AG04450 (cell line): ENCODE results near the gene BABAM2. TPM values are rescaled to one million over a fixed set of nuclear protein-coding genes. Genes with fewer than 3 reads are reported as not detected.

ENCODE experiments used
- CTCF ChIA-PET: fragments of 300-600, 350-600 bp; formaldehyde crosslinking; extraction: SDS; loops from one replicate; lab custom pipeline; 2022; ENCODE audit warnings: antibody characterized with exemption, inconsistent platforms; lab: Charles Lee
- POLR2A ChIA-PET: fragments of 350-600 bp; formaldehyde crosslinking; extraction: SDS; loops from one replicate; lab custom pipeline; 2021; ENCODE audit warnings: antibody characterized with exemption, inconsistent platforms; lab: Yijun Ruan, JAX
- DNase-seq: peaks from one replicate; pipeline ENCODE4 v3.0.0-alpha.2; 2011; ENCODE audit warnings: low read depth, low spot score
- H3K27ac ChIP-seq: one replicate; pipeline ENCODE4 v1.5.1; 2012; ENCODE audit warnings: low read depth, low read length, control low read depth
- H3K27me3 ChIP-seq: one replicate; pipeline ENCODE4 v1.6.0; 2012; ENCODE audit warnings: low read length; ENCODE audit not compliant: control insufficient read depth, insufficient read depth
- H3K4me3 ChIP-seq: 2 replicates; pipeline ENCODE4 v1.5.1; 2011; ENCODE audit warnings: mild to moderate bottlenecking, low read depth, low read length, control low read depth
- H3K9me3 ChIP-seq: 2 replicates; pipeline ENCODE4 v1.5.1; 2012; ENCODE audit warnings: low read length; ENCODE audit not compliant: control insufficient read depth, insufficient read depth
- polyA plus RNA-seq: library from polyadenylated mRNA; depleted of rRNA; stranded (reverse); fragments of >200 nt; gene quantifications from 2 replicates; pipeline ENCODE4 v1.2.3, GENCODE V29; 2011
- TF ChIP-seq, protein P1 (sequence below): IDR thresholded peaks from 2 replicates; pipeline ENCODE4 v1.5.1; 2011; ENCODE audit warnings: low read depth, low read length, control low read depth, inconsistent platforms

Gene BABAM2
- polyA plus RNA-seq, 1 experiment: 44.5 TPM

DNA sequence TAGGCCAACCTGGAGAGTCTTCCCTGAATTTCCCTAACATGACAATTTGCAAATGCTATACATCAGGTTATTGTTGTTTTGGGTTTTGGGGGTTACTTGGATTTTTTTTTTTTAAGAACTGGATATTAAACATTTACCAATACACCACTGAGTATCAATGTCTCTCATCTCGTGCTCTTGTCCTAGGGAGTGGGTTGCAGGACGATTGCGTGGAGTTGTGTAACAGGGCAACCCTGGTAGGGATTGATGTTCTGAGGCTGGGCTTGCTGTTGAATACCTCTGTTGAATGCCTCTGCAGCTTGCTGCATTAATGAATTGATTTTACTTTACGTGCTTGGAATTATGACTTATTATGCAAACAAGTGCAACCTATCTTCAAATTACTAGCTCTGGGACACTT, 483.3 kb downstream of the BABAM2 start:
- DNase-seq: no peak
- Histone ChIP-seq H3K27ac (no peak overlapping the region), H3K9me3 (no peaks in the 10 kb centered on the region), H3K27me3 (peaks cover 2% of the 10 kb centered on the region), H3K4me3 (no peak overlapping the region)
- TF ChIP-seq, protein P1, sequence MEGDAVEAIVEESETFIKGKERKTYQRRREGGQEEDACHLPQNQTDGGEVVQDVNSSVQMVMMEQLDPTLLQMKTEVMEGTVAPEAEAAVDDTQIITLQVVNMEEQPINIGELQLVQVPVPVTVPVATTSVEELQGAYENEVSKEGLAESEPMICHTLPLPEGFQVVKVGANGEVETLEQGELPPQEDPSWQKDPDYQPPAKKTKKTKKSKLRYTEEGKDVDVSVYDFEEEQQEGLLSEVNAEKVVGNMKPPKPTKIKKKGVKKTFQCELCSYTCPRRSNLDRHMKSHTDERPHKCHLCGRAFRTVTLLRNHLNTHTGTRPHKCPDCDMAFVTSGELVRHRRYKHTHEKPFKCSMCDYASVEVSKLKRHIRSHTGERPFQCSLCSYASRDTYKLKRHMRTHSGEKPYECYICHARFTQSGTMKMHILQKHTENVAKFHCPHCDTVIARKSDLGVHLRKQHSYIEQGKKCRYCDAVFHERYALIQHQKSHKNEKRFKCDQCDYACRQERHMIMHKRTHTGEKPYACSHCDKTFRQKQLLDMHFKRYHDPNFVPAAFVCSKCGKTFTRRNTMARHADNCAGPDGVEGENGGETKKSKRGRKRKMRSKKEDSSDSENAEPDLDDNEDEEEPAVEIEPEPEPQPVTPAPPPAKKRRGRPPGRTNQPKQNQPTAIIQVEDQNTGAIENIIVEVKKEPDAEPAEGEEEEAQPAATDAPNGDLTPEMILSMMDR: no peak
- POLR2A ChIA-PET: no interaction called here
- CTCF ChIA-PET: no interaction called here

DNA sequence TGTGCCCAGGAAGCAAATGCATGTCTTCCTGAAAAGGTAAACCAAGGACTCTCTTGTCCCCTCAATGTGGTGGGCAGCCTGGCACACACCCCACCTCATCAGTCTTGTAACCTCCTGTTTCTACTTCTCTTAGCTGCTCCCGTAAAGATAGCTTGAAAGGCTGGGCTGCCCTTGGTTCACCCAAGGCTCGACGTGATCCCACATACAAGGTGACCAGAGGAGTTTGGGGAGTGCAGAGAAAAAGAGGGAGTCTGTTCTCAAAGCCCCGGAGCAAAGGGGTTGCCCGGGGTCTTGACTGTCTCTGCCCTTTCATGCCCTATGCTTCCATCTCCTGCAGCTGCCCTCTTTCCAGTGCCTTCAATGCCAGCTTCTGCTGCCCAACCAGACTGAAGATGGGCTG, 483.8 kb downstream of the BABAM2 start:
- Histone ChIP-seq H3K9me3 (no peaks in the 10 kb centered on the region), H3K27ac (no peak overlapping the region), H3K4me3 (no peak overlapping the region), H3K27me3 (peaks cover 2% of the 10 kb centered on the region)
- TF ChIP-seq, protein P1: no peak
- CTCF ChIA-PET: no interaction called here
- DNase-seq: no peak
- POLR2A ChIA-PET: no interaction called here

DNA sequence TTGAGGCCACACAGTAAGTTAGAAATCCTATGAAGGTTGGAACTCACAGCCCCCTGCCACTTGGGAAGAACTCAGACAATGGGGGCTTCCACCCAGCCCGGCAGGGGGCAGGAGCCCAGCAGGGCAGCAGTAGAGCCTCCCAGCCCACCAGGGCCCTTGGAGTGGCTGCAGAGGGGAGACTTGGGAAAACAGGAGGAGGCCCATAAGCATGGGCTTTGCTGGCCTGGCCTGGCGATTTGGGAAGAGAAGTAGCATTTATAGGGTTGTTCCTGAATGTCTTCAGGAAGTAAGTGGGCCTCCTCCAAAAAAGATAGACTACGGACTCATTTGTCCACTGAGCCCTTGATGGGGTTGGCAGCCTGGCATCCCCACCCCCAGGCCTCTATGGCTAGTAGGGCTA, 484.7 kb downstream of the BABAM2 start:
- H3K4me3 ChIP-seq: no peak overlapping the region
- no peak for DNase-seq
- H3K9me3 ChIP-seq: no peaks in the 10 kb centered on the region; the same call in 1 of the 2 replicates
- TF ChIP-seq, protein P1: no peak
- ChIA-PET POLR2A (no interaction called here), CTCF (no interaction called here)
- peaks cover 2% of the 10 kb centered on the region for H3K27me3 ChIP-seq
- H3K27ac ChIP-seq: no peak overlapping the region

DNA sequence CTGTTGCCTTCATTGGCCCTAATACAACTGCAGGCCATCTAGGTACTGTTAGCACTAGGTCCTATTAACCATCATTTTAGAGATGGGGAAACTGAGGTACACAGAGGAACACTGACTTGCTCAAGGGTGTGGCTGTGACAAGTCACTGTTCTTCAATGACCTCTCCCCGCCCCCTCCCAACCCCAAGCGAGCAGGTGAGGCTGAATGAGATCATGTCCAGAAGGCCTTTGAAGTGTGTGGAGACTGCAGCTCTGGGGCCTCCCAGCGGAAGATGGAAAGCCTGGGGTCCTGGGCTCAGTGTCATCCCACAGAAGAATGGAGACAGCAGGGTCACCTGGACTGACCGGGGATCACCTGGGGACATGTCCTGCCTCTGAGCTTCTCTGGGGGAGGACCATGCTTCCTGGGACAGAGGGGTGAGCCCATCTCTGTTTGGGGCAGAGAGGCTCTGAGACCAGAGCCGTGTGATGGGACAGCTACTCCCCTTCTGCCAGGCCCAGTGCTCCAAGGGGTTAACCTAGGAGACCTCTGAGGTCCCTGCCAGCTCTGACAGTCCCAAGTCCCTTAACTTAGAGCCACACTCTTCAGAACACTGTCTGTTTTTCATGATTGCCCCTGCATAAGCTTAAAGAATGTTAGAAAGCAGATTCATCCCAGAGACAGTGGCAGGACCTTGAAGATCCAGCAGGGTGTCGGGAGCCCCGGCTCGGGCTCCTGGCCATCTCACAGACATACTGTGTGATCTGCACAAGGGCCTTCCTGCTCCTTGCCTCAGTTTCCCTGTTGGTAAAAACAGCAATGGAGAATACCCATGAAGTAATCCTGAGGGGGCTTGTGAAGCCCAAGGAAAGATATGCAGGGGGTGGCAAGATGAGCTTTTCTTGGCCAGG, 485.5 kb downstream of the BABAM2 start:
- DNase-seq: no peak
- no peak overlapping the region for H3K4me3 ChIP-seq
- ChIA-PET CTCF (no interaction called here), POLR2A (no interaction called here)
- H3K9me3 ChIP-seq: no peaks in the 10 kb centered on the region; the same call in 1 of the 2 replicates
- H3K27ac ChIP-seq: no peak overlapping the region
- TF ChIP-seq, protein P1: no peak
- H3K27me3 ChIP-seq: peaks cover 2% of the 10 kb centered on the region

DNA sequence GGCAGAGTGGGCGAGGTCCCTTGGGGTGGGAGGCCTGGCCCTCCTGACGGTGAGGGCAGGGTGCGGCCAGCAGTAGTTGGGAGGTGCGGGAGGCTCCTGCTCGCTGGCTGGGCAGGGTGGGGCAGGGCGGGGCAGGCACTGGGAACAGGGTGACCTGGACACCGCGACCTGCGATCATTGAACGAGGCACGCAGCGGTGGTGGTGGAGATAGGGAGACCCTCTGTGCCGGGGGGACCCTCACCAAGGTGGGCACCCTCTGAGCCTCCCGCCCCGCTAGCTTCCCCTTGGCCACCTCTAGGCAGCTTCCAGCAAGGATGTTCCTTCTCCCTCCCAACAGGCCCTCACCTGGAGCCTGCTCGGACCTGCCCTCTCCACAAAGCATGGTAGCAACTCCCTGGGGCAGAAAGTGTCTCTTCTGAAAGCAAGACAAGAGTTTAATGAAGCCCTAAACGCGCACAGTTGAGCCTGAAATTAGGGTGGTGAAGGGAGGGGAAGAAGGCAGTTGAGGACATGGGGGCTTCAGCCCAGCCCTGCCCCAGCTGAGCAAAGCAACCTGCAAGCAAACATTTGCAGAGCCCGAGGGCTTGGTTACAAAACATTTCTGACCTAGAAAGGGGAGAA, 486.8 kb downstream of the BABAM2 start:
- DNase-seq: no peak
- POLR2A ChIA-PET: no interaction called here

More for the DNA sequence above, 486.8 kb downstream of the BABAM2 start:
- CTCF ChIA-PET: no interaction called here
- H3K27me3 ChIP-seq: peaks cover 2% of the 10 kb centered on the region
- H3K9me3 ChIP-seq: no peaks in the 10 kb centered on the region; the same call in 1 of the 2 replicates
- no peak overlapping the region for H3K27ac ChIP-seq
- H3K4me3 ChIP-seq: no peak overlapping the region
- TF ChIP-seq, protein P1: no peak
